GM23338 (cell line): ENCODE data around the gene CAPN10. TPM values are rescaled to one million over a fixed set of nuclear protein-coding genes. Genes with fewer than 3 reads are reported as not detected.

Source experiments
- EZH2phosphoT487 ChIP-seq: fragments of 200-600 bp; sonication (generic); IDR thresholded peaks from one replicate; pipeline ENCODE4 v1.8.1; 2018; ENCODE audit warnings: antibody characterized with exemption; ENCODE audit not compliant: unreplicated experiment
- NANOG ChIP-seq: IDR thresholded peaks from 2 replicates; pipeline ENCODE4 v1.6.1; 2016; ENCODE audit warnings: antibody characterized with exemption, borderline replicate concordance
- ZNF114 ChIP-seq: fragments of 250-450 bp; sonication (Bioruptor Pico); IDR thresholded peaks from 2 replicates; pipeline ENCODE4 v1.5.0; 2020; ENCODE audit warnings: mild to moderate bottlenecking, moderate library complexity
- ZNF331 ChIP-seq: fragments of 250-450 bp; sonication (Bioruptor Pico); IDR thresholded peaks from 2 replicates; pipeline ENCODE4 v1.5.0; 2020; ENCODE audit warnings: low read depth, mild to moderate bottlenecking, moderate library complexity
- ZNF462 ChIP-seq: fragments of 250-450 bp; sonication (Bioruptor Pico); IDR thresholded peaks from 2 replicates; pipeline ENCODE4 v1.5.0; 2020; ENCODE audit warnings: mild to moderate bottlenecking, moderate library complexity
- polyA plus RNA-seq: library from polyadenylated mRNA; unstranded; fragments of >200 nt; fragmentation: Nextera tagmentation; extraction: Ambion mirVana; gene quantifications from 2 replicates; pipeline ENCODE4 v1.2.1, GENCODE V29; 2016
- total RNA-seq: library from RNA; depleted of rRNA; stranded (reverse); fragments of >200 nt; shearing (Covaris generic); gene quantifications from 2 replicates; pipeline ENCODE4 v1.2.3, GENCODE V29; 2014
- TF ChIP-seq, protein P1 (sequence below): IDR thresholded peaks from 2 replicates; pipeline ENCODE4 v1.6.1; 2016; ENCODE audit warnings: antibody characterized with exemption

Gene CAPN10
- total and polyA plus RNA-seq, 2 experiments from 2014 or later: 30.2 to 59.8 TPM

- TF ChIP-seq ZNF462 (CRISPR knock-in tag) (no peak), ZNF114 (no peak), NANOG (no peak), ZNF331 (CRISPR knock-in tag) (no peak), EZH2phosphoT487 (no peak)
- TF ChIP-seq, protein P1, sequence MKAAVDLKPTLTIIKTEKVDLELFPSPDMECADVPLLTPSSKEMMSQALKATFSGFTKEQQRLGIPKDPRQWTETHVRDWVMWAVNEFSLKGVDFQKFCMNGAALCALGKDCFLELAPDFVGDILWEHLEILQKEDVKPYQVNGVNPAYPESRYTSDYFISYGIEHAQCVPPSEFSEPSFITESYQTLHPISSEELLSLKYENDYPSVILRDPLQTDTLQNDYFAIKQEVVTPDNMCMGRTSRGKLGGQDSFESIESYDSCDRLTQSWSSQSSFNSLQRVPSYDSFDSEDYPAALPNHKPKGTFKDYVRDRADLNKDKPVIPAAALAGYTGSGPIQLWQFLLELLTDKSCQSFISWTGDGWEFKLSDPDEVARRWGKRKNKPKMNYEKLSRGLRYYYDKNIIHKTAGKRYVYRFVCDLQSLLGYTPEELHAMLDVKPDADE: no peak
These were observed 21.0 kb upstream of the CAPN10 start (continued) for GRCh38 chr2:240565333-240566202.
